ENCODE results near the gene BBOX1. TPM values are rescaled to one million over a fixed set of nuclear protein-coding genes. Genes with fewer than 3 reads are reported as not detected.

Gene BBOX1
- total and polyA plus RNA-seq, 2 donors (not counting 3 experiments of a cell fraction or from before 2014, with no cell fraction given) = not detected

- no peaks in the 10 kb centered on the region for H3K79me2 ChIP-seq (ENCODE audit: control insufficient read depth, insufficient read depth, low read length)
- TF ChIP-seq POLR2AphosphoS5 (IDR thresholded peaks at IDR 0.05; ENCODE audit: insufficient read depth, low read depth, low read length) = no peak
- TF ChIP-seq POLR2A (IDR thresholded peaks at IDR 0.05; ENCODE audit: low read depth, low read length) = no peak
- no peak for TF ChIP-seq GATA2 (IDR thresholded peaks at IDR 0.05; ENCODE audit: insufficient read depth, insufficient read length, low read depth, low read length)
- no peak for TF ChIP-seq MAX (IDR thresholded peaks at IDR 0.05; ENCODE audit: insufficient read depth, insufficient read length)
- no peak overlapping the region for H3K4me3 ChIP-seq (replicated peaks in 1 of 3; ENCODE audit: insufficient read depth in 1 of 3, low read depth in 1 of 3, low read length in 3 of 3)
- no peak overlapping the region for H3K27ac ChIP-seq (ENCODE audit: insufficient read depth, low read depth, low read length)
- H3K9me1 ChIP-seq (replicated peaks; ENCODE audit: control insufficient read depth, extremely low read depth, insufficient read depth, low read length) = no peaks in the 10 kb centered on the region
- no peaks in the 10 kb centered on the region for H3K27me3 ChIP-seq (ENCODE audit: control insufficient read depth in 2 of 2, insufficient read depth in 2 of 2, low read length in 2 of 2)
- no peaks in the 10 kb centered on the region for H3K4me1 ChIP-seq (ENCODE audit: control insufficient read depth, extremely low read depth, insufficient read depth, low read length)
- ChIA-PET CTCF (no interaction called here), POLR2A (no interaction called here)
- no peaks in the 10 kb centered on the region for H3K36me3 ChIP-seq (ENCODE audit: control insufficient read depth in 2 of 2, extremely low read depth in 1 of 2, insufficient read depth in 2 of 2, low read length in 2 of 2)
- no TSS peak for BruUV-seq (replicated peaks)
- no peaks in the 10 kb centered on the region for H3K9me3 ChIP-seq (replicated peaks; ENCODE audit: control insufficient read depth, insufficient read depth, low read length)
- dilution Hi-C loops (cut with MboI; ENCODE audit: extremely low pct_ligation_motif_present, low sequenced_read_pairs) (no loop called here), intact Hi-C loops (cut with micrococcal nuclease) (no loop called here)
- FAIRE-seq = no peak
- no peak for DNase-seq (ENCODE audit: low read depth, low spot score)
- H3K4me2 ChIP-seq (ENCODE audit: insufficient read depth, low read length) = no peak overlapping the region
- no peaks in the 10 kb centered on the region for H4K20me1 ChIP-seq (replicated peaks; ENCODE audit: control insufficient read depth, extremely low read depth, insufficient read depth, low read length)
- H3K9ac ChIP-seq (replicated peaks; ENCODE audit: extremely low read depth, insufficient read depth, low read length) = no peak overlapping the region
- H2AFZ ChIP-seq (ENCODE audit: low read depth, low read length) = no peak overlapping the region
These were observed 10.6 kb upstream of the BBOX1 start for GRCh38 chr11:27029966-27030365.

- no peaks in the 10 kb centered on the region for H3K9me1 ChIP-seq (replicated peaks; ENCODE audit: control insufficient read depth, extremely low read depth, insufficient read depth, low read length)
- no TSS peak for BruUV-seq (replicated peaks)
- no peaks in the 10 kb centered on the region for H3K27me3 ChIP-seq (ENCODE audit: control insufficient read depth in 2 of 2, insufficient read depth in 2 of 2, low read length in 2 of 2)
- H3K4me2 ChIP-seq (ENCODE audit: insufficient read depth, low read length) = no peak overlapping the region
- POLR2A ChIA-PET = no interaction called here
- H3K4me1 ChIP-seq (ENCODE audit: control insufficient read depth, extremely low read depth, insufficient read depth, low read length) = no peaks in the 10 kb centered on the region
- DNase-seq (ENCODE audit: low read depth, low spot score) (no peak), FAIRE-seq (no peak)
- TF ChIP-seq MYC (IDR thresholded peaks at IDR 0.05; ENCODE audit: low read depth, low read length) (no peak), JUN (IDR thresholded peaks at IDR 0.05; ENCODE audit: borderline replicate concordance, insufficient read depth, insufficient read length, low read depth) (no peak), POLR2AphosphoS5 (IDR thresholded peaks at IDR 0.05; ENCODE audit: insufficient read depth, low read depth, low read length) (no peak)
- intact Hi-C loops (cut with micrococcal nuclease) (no loop called here), dilution Hi-C loops (cut with MboI; ENCODE audit: extremely low pct_ligation_motif_present, low sequenced_read_pairs) (no loop called here)
- CTCF ChIA-PET = no interaction called here
- H4K20me1 ChIP-seq (replicated peaks; ENCODE audit: control insufficient read depth, extremely low read depth, insufficient read depth, low read length) = no peaks in the 10 kb centered on the region
- H3K4me3 ChIP-seq (replicated peaks in 1 of 3; ENCODE audit: insufficient read depth in 1 of 3, low read depth in 1 of 3, low read length in 3 of 3) = no peak overlapping the region
- H3K79me2 ChIP-seq (ENCODE audit: control insufficient read depth, insufficient read depth, low read length) = no peaks in the 10 kb centered on the region
- H3K9me3 ChIP-seq (replicated peaks; ENCODE audit: control insufficient read depth, insufficient read depth, low read length) = no peaks in the 10 kb centered on the region
- no peak overlapping the region for H3K9ac ChIP-seq (replicated peaks; ENCODE audit: extremely low read depth, insufficient read depth, low read length)
- H3K36me3 ChIP-seq (ENCODE audit: control insufficient read depth in 2 of 2, extremely low read depth in 1 of 2, insufficient read depth in 2 of 2, low read length in 2 of 2) = no peaks in the 10 kb centered on the region
- H2AFZ ChIP-seq (ENCODE audit: low read depth, low read length) = no peak overlapping the region
- no peak overlapping the region for H3K27ac ChIP-seq (ENCODE audit: insufficient read depth, low read depth, low read length)
These were observed 8.9 kb upstream of the BBOX1 start for GRCh38 chr11:27031754-27032153.
